Activated CD4-positive, CD25-positive, alpha-beta regulatory T cell (primary cell): ENCODE measurements around the gene DNAJC18.
"Not testable (repeated sequence)": the region's sequence is repeated elsewhere in the genome, so short reads cannot be mapped to it uniquely, and the experiment has no call there.

Source experiments
- DNase-seq, 4 experiments: peaks; one replicate each; lab custom pipeline; 2025; lab: John Stamatoyannopoulos, UW

Gene DNAJC18

GRCh38 chr5:139439013-139439903 lies at the start of gene DNAJC18:
DNAJC18 (minus strand) TSS chr5:139439525; CDS start chr5:139439445, 80 bp downstream.
- DNase-seq, result peak; percentile 81 to 87 (median 84)

- DNase-seq, result no peak
These were observed 48.9 kb upstream of the DNAJC18 start for GRCh38 chr5:139488260-139488659.

GRCh38 chr5:139486201-139486600 lies 46.9 kb upstream of the DNAJC18 start:
- DNase-seq, result no peak

GRCh38 chr5:139482890-139483208 lies 43.5 kb upstream of the DNAJC18 start:
- not testable (repeated sequence) for DNase-seq

GRCh38 chr5:139482050-139482889 lies 42.9 kb upstream of the DNAJC18 start, which contains the start of gene STING1:
STING1 (minus strand) TSS chr5:139482758; CDS start chr5:139481704, 1,054 bp downstream.
- peak in 2 of 4 experiments; percentile 23 to 42 for DNase-seq

GRCh38 chr5:139481580-139482049 lies 42.3 kb upstream of the DNAJC18 start:
- DNase-seq, result no peak

GRCh38 chr5:139481122-139481533 lies 41.8 kb upstream of the DNAJC18 start:
- no peak for DNase-seq

- not testable (repeated sequence) for DNase-seq
These were observed 40.4 kb upstream of the DNAJC18 start for GRCh38 chr5:139479729-139480128.

- not testable (repeated sequence) for DNase-seq
These were observed 39.5 kb upstream of the DNAJC18 start for GRCh38 chr5:139478657-139479423.

GRCh38 chr5:139475865-139476617 lies 36.7 kb upstream of the DNAJC18 start:
- DNase-seq, result no peak

- no peak for DNase-seq
These were observed 35.8 kb upstream of the DNAJC18 start for GRCh38 chr5:139474890-139475791.

GRCh38 chr5:139473565-139473964 lies 34.2 kb upstream of the DNAJC18 start:
- no peak for DNase-seq

- no peak for DNase-seq
These were observed 33.8 kb upstream of the DNAJC18 start for GRCh38 chr5:139473105-139473504.

GRCh38 chr5:139472386-139473030 lies 33.2 kb upstream of the DNAJC18 start:
- DNase-seq, result no peak

- no peak for DNase-seq
These were observed 31.5 kb upstream of the DNAJC18 start, which contains the start of gene SMIM33 for GRCh38 chr5:139470821-139471300. SMIM33 (plus strand) TSS chr5:139471004; CDS start chr5:139471122, 118 bp downstream.

- no peak for DNase-seq
These were observed 29.2 kb upstream of the DNAJC18 start for GRCh38 chr5:139468421-139468931.

GRCh38 chr5:139462586-139463276 lies 23.4 kb upstream of the DNAJC18 start, which contains the start of gene ECSCR:
ECSCR (minus strand) TSS chr5:139462743; CDS start chr5:139462670, 73 bp downstream.
- no peak for DNase-seq

- DNase-seq, result no peak
These were observed 22.4 kb upstream of the DNAJC18 start for GRCh38 chr5:139461698-139462097.
